ENCODE data around the gene ZIK1.

Gene ZIK1

DNA sequence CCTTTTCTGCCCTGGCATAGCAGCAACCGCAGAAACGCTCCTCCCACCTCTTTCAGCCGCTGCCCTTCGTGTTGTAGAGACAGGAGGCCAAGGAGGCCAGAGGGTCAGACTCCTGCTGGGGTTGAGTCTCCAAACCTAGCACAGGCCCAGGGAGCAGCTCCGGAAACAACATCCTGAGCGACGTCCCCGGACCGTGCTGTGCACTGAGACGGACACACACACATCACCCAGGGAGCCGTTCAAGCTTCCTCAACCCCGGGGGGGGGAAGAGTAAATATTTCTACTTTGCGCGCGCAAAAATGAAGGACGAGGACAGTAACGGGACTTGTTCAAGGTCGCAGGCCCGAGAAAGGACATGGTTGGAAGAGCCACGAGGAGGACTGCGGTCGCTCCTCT lies 24.9 kb upstream of the ZIK1 start:
- in situ Hi-C loops (cut with HindIII; ENCODE audit: low sequenced_read_pairs), result no loop called here
- DNase-seq (ENCODE audit: low read depth), result no peak
- TF ChIP-seq, protein P1, sequence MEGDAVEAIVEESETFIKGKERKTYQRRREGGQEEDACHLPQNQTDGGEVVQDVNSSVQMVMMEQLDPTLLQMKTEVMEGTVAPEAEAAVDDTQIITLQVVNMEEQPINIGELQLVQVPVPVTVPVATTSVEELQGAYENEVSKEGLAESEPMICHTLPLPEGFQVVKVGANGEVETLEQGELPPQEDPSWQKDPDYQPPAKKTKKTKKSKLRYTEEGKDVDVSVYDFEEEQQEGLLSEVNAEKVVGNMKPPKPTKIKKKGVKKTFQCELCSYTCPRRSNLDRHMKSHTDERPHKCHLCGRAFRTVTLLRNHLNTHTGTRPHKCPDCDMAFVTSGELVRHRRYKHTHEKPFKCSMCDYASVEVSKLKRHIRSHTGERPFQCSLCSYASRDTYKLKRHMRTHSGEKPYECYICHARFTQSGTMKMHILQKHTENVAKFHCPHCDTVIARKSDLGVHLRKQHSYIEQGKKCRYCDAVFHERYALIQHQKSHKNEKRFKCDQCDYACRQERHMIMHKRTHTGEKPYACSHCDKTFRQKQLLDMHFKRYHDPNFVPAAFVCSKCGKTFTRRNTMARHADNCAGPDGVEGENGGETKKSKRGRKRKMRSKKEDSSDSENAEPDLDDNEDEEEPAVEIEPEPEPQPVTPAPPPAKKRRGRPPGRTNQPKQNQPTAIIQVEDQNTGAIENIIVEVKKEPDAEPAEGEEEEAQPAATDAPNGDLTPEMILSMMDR (IDR thresholded peaks at IDR 0.05; ENCODE audit: low read depth, low read length, missing control alignments), result no peak
- H3K4me3 ChIP-seq (ENCODE audit: low read depth, low read length), result peak overlapping the region; percentile 88

DNA sequence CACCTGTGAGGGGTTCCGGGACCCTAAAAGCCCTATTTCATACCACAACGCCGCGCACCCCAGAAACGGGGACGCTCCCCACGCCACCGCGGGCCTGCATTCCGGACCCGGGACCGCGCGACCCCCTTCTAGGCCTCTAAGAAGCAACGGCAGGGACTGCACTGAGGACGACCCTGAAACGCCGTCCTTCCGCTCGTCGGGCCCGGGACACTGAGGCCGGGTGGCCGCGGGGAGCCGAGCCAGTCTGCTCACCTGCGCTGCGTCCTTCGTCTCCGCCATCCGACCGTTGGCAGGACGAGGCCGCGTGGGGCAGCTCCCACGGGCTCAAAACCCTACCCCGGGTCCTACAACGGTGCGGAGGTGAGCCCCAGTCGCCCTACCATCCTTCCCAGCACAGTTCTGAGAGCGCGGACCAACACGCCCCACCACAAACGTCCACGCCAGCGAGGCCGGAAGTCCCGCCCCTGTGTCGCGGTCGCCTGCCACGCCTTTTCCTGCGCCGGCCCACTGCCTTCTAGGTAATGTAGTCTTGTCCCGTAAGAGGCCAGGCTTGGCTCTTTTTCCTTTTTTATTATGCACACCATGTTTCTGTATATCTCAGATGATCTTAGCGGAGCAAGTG lies 24.4 kb upstream of the ZIK1 start, which contains the start of gene ZNF550:
ZNF550 (minus strand) TSS at position 460 of the 622 bp plus-strand sequence; CDS start at position 279, 181 bp downstream.
- TF ChIP-seq, protein P1 (IDR thresholded peaks at IDR 0.05; ENCODE audit: low read depth, low read length, missing control alignments), result no peak
- DNase-seq (ENCODE audit: low read depth), result peak; percentile 55
- in situ Hi-C loops (cut with HindIII; ENCODE audit: low sequenced_read_pairs), result no loop called here
- H3K4me3 ChIP-seq (ENCODE audit: low read depth, low read length), result peak within 1 kb of the TSS; percentile 88

DNA sequence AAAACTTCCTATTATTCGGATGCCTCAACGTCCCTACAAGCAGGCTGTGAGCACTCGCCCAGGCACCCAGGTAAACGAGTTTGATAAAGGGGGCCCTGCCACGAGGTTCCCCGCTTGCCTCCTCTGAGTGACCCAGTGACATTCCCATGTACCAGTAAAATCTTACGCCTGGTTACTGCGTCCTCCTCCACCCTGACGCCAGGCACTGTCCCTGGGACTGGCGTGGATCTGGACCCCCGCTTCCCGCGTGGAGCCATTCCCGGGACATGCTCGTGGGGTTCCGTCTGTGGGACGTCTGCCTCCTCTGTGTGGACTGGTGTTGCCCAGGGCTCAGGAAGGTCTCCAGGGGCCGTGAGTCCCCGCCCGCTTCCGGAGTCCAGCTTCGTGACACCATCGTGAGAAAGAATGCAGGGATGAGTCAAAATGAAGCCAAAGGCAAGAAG lies 23.9 kb upstream of the ZIK1 start:
- no peak for DNase-seq (ENCODE audit: low read depth)
- H3K4me3 ChIP-seq (ENCODE audit: low read depth, low read length), result peak overlapping the region; percentile 88
- TF ChIP-seq, protein P1 (IDR thresholded peaks at IDR 0.05; ENCODE audit: low read depth, low read length, missing control alignments), result no peak
- in situ Hi-C loops (cut with HindIII; ENCODE audit: low sequenced_read_pairs), result no loop called here

DNA sequence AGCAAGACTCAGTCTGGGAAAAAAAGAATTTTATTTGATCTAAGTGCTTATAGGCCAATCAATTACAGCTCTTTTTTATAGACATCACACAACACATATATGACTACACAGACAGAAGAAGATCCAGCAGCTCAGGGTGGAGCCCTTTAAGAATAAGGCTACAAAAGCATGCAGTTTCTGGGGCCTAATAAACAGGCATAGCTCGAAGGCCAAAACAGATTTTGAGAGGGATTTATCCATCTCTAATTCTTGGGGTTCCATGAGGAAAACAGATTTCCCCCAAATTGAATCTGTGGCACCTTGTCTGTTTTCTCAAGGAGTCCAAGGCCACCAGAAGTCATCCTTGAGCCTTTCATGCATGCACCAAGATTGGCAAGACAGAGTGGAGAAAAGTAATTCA lies 20.4 kb upstream of the ZIK1 start:
- in situ Hi-C loops (cut with HindIII; ENCODE audit: low sequenced_read_pairs), result no loop called here
- TF ChIP-seq, protein P1 (IDR thresholded peaks at IDR 0.05; ENCODE audit: low read depth, low read length, missing control alignments), result no peak
- no peak overlapping the region for H3K4me3 ChIP-seq (ENCODE audit: low read depth, low read length)
- DNase-seq (ENCODE audit: low read depth), result no peak

DNA sequence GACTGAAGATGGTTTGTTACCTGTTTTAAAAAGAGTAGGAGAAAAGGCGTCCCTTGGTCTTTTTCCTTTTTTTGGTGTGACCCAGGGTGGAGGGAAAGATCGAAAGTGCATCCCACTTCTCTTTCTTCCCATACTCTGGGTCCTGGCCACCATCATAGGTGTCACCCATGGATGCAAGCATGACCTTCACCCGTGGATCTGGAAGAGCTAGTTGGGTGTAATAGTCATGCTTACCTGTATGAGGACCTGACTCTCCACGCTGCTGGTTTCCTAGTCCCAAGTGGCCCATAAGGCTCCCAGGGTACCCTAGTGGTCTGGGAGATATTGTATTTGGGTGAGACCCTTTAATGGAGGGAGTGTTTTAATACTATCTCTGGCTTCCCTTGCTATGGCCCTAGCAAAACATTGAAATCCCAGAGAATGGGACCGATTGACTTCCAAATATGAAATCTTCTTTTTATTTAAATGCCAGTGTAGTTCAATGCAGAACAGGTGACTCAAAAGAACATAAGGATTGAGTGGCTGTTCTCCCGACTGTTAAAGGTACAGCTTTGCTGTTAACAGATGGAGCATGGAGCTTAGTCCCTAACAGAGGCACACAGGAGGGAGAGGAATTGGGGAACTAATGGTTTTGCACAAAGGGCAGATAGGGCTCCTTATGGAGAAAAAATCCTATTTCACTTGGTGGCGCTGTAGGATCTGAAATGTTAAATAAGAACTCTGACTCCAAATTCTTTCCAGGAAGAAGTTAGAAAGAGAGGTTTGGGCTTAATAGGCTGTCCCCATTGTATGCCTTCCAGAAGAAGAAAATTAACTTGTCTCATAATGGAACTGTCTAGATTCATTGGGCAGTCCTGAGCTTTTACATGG lies 17.3 kb upstream of the ZIK1 start:
- DNase-seq (ENCODE audit: low read depth), result peak; percentile 18
- in situ Hi-C loops (cut with HindIII; ENCODE audit: low sequenced_read_pairs), result no loop called here
- TF ChIP-seq, protein P1 (IDR thresholded peaks at IDR 0.05; ENCODE audit: low read depth, low read length, missing control alignments), result no peak
- H3K4me3 ChIP-seq (ENCODE audit: low read depth, low read length), result no peak overlapping the region

DNA sequence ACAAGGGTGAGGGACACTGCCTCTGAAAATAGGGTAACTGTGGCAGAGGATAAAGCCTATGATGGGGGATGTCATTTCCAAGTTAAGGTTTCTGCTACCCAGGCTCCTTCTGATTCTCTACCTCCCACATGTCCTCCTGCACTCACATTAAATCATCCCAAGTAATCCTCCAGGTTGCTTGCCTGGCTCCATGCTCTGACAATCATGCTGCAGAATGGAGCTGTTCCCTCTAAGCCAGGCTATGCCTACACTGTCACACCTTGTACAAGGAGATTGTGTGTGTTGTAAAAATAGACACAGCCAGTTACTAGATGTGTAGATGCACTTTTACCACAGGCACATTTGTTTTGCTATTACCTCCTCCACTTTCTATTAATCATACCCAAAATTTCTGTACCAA lies 13.2 kb upstream of the ZIK1 start:
- H3K4me3 ChIP-seq (ENCODE audit: low read depth, low read length), result no peak overlapping the region
- DNase-seq (ENCODE audit: low read depth), result no peak
- TF ChIP-seq, protein P1 (IDR thresholded peaks at IDR 0.05; ENCODE audit: low read depth, low read length, missing control alignments), result no peak
- in situ Hi-C loops (cut with HindIII; ENCODE audit: low sequenced_read_pairs), result no loop called here

Measured in astrocyte of the cerebellum (primary cell).